AG10803 (cell line): ENCODE data around the gene CDK14.

Experiments
- DNase-seq: peaks from one replicate; pipeline ENCODE4 v3.0.0; 2010; ENCODE audit warnings: low read depth
- H3K4me3 ChIP-seq: 2 replicates; pipeline ENCODE4 v1.5.1; 2011; ENCODE audit warnings: mild to moderate bottlenecking, low read length, control low read depth
- TF ChIP-seq, protein P1 (sequence below): conservative IDR thresholded peaks from 2 replicates; pipeline ENCODE4 v1.5.1; 2011; ENCODE audit warnings: mild to moderate bottlenecking, low read length, control low read depth, inconsistent platforms

CDK14 gene

DNA sequence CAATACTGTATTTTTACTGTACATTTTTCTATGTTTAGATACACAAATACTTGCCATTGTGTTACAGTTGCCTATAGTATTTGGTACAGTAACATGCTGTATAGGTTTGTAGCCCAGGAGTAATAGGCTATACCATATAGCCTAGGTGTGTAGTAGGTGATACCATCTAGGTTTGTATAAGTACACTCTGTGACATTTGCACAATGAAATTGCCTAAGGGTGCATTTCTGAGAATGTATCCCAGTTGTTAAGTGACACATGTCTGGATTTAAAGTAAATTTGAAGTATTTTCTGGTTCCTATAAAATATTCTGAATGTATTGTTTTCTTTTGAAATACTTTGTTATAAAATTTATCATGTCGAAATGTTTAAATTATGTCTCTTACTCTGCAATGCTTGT is 7.2 kb downstream of the CDK14 start:
- no peak overlapping the region for H3K4me3 ChIP-seq
- TF ChIP-seq, protein P1, sequence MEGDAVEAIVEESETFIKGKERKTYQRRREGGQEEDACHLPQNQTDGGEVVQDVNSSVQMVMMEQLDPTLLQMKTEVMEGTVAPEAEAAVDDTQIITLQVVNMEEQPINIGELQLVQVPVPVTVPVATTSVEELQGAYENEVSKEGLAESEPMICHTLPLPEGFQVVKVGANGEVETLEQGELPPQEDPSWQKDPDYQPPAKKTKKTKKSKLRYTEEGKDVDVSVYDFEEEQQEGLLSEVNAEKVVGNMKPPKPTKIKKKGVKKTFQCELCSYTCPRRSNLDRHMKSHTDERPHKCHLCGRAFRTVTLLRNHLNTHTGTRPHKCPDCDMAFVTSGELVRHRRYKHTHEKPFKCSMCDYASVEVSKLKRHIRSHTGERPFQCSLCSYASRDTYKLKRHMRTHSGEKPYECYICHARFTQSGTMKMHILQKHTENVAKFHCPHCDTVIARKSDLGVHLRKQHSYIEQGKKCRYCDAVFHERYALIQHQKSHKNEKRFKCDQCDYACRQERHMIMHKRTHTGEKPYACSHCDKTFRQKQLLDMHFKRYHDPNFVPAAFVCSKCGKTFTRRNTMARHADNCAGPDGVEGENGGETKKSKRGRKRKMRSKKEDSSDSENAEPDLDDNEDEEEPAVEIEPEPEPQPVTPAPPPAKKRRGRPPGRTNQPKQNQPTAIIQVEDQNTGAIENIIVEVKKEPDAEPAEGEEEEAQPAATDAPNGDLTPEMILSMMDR = no peak
- no peak for DNase-seq

DNA sequence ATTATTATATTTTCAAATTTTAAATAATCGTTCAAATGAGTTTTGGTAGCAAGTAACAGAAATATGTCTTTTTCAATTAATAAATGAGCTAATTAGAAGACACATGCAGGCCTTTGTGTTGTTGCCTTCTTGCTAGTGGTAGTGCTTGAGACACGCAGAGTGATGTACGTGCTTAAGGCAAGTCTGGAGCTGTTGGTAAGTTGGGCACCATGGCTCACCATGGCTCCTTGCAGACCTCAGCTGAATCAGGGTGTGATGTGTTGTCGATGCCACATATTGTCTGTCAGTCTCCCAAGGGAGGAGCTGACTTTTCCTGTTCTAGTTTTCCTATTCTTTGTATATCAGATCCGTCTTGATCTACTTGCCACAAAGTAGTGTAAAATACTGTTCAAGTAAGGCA is 8.3 kb downstream of the CDK14 start:
- H3K4me3 ChIP-seq = no peak overlapping the region
- TF ChIP-seq, protein P1 = no peak
- DNase-seq = no peak

DNA sequence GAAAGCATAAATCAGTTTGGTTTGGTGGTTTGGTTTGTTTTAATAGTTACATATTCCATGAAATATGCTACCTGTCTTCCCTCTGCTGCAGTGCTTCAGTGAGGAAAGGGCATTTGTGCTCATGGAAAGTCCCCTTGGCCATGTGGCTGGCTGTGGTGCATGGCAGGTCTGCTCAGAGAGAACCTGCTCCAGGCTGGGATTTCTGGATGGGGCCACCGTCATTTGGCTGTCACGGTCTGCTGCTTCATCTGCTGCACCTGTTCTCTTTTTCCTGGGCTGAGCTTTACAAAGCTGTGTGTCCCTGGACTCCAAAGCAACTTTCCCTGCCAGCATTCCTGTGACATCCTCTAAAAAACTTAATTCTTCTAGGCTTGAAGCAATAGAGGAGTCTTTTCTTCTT is 8.9 kb downstream of the CDK14 start:
- DNase-seq = no peak

DNA sequence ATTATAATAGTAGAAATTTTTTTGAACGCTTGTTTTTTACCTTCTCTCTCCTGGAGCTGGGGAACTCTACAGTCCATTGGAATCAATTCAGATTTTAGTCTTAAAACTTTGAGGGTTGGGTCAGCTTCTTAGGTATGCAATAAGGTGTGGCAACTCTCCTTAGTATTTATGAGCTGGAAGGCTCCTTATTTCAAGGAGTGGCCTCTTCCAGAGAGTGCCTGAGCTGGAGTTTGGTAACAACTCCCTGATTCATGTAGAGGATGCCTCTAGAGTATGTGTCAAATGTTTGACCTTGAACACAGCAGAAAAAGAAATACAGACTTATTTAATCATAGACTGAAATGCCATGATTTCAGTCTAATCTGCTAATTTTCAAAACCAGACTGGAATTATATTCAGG is 11.1 kb downstream of the CDK14 start:
- H3K4me3 ChIP-seq = no peak overlapping the region
- TF ChIP-seq, protein P1 = no peak
- DNase-seq = no peak

More for the DNA sequence above, 8.9 kb downstream of the CDK14 start:
- no peak overlapping the region for H3K4me3 ChIP-seq
- TF ChIP-seq, protein P1 = no peak

DNA sequence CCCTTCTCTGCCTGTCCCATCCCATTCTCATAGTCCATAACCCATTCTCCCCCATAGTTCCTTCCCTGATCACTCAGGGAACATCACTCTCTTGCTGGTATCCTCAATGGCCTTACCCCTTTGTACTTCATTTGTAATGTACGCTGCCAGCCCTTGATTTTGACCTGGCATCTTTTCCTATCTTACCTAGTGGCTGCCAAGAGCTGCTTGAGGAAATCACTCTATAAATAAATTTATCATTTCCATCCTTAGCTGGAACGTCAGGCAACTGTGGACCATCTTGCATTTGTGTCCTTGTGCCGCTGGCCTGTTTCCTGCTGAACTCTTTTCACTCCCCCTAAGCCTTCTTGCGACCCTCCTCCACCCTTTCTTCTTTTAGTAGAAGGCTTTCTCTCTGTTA is 14.0 kb downstream of the CDK14 start:
- TF ChIP-seq, protein P1 = no peak
- no peak for DNase-seq
- no peak overlapping the region for H3K4me3 ChIP-seq

DNA sequence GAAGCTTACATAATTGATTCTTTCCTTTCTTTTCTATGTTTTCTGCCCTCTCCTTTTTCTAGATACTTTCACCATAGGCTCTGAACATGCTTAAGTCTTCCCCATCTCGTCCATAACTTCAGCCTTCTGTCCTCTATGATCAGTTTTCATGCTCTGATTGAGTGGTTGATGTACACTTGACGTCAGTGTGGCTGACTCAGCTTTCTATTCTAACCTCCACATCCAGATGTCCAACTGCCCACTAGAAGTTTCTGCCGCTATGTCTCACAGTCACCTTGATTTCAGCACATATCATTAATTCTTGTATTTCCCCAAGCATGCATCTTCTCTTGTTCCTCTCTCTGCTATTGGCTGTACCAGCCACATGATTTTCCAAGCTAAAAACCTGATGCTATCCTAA is 15.0 kb downstream of the CDK14 start:
- DNase-seq = no peak
- H3K4me3 ChIP-seq = no peak overlapping the region
- TF ChIP-seq, protein P1 = no peak

DNA sequence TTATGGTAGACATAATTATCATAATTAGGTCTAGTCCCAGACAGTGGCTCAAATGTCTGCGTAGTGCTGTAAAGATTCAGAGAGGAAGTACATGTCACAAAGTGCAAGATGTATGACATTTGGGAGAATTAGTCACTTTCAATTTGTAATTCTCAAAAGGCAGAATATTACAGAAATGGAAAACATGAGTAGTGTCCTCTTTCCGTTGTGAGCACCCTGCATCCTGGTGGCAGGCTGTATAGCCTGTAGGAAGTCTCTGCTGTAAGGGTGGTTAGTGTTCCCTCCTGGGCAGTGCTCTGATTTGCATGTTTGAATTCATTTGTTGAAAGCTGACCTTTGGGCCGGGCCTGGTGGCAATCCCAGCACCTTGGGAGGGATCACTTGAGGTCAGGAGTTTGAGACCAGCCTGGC is 17.0 kb downstream of the CDK14 start:
- TF ChIP-seq, protein P1 = no peak
- peak; percentile 15 for DNase-seq
- no peak overlapping the region for H3K4me3 ChIP-seq
